Measurements from ENCODE around the gene ALX4.

DNA sequence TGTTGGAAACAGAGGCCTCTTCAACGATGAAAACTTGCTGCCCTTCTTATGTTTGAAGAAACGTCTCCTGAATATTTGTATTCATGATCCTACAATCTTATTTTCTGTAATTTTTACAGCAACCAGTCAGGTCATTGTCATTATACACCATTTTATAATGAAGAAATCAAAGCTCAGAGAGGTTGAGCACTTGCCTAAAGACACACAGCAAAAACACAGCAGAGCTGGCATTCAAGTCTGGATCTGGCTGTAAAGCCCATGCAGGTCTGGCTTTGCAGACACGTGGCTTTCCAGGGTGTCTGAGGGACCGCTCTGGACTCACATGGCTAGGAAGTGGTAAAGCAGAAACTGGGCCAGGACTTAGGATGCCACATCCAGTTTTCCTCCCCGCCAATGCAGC is 15.8 kb upstream of the ALX4 start:
- TF ChIP-seq, protein P1, sequence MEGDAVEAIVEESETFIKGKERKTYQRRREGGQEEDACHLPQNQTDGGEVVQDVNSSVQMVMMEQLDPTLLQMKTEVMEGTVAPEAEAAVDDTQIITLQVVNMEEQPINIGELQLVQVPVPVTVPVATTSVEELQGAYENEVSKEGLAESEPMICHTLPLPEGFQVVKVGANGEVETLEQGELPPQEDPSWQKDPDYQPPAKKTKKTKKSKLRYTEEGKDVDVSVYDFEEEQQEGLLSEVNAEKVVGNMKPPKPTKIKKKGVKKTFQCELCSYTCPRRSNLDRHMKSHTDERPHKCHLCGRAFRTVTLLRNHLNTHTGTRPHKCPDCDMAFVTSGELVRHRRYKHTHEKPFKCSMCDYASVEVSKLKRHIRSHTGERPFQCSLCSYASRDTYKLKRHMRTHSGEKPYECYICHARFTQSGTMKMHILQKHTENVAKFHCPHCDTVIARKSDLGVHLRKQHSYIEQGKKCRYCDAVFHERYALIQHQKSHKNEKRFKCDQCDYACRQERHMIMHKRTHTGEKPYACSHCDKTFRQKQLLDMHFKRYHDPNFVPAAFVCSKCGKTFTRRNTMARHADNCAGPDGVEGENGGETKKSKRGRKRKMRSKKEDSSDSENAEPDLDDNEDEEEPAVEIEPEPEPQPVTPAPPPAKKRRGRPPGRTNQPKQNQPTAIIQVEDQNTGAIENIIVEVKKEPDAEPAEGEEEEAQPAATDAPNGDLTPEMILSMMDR (conservative IDR thresholded peaks at IDR 0.05; ENCODE audit: low read length) = no peak
- no peak for TF ChIP-seq EZH2phosphoT487 (IDR thresholded peaks at IDR 0.05; ENCODE audit: borderline replicate concordance)

Data from Loucy (cell line).